ENCODE results near the gene LY6G6C.

- TF ChIP-seq CTCF (IDR thresholded peaks at IDR 0.05; ENCODE audit: low read length) (peak; percentile 61; the same call in 1 of the 2 replicates), EZH2 (IDR thresholded peaks at IDR 0.05; ENCODE audit: borderline replicate concordance, low read length) (no peak)
These were observed 32.1 kb downstream of the LY6G6C start for GRCh38 chr6:31689249-31690110.
